Panc1 (cell line): ENCODE measurements around the gene CCDC85C. TPM values are rescaled to one million over a fixed set of nuclear protein-coding genes. Genes with fewer than 3 reads are reported as not detected.

ENCODE experiments used
- ATAC-seq: fragments of 200-7000 bp; cut with Tn5 transposase; 2 replicates; pipeline ENCODE4 v1.9.1; 2020; ENCODE audit warnings: mild to moderate bottlenecking, moderate library complexity
- BruUV-seq: library from RNA; stranded (reverse); fragments of 400-500 nt; replicated peaks from 2 replicates; lab custom pipeline; 2021; lab: Mats Ljungman, UMichigan
- CTCF ChIA-PET: fragments of 300-600 bp; sonication (Branson Sonifier 250); formaldehyde crosslinking; loops from one replicate; lab custom pipeline; 2022; ENCODE audit warnings: antibody characterized with exemption; lab: Charles Lee
- POLR2A ChIA-PET: fragments of 300-600 bp; sonication (Branson Sonifier 250); formaldehyde crosslinking; loops from one replicate; lab custom pipeline; 2022; ENCODE audit warnings: antibody characterized with exemption; lab: Charles Lee
- DNase-seq: peaks from one replicate; pipeline ENCODE4 v3.0.0-alpha.2; 2010; ENCODE audit warnings: low read depth, low spot score
- H3K27ac ChIP-seq: 2 replicates; pipeline ENCODE4 v1.5.1; 2011; ENCODE audit warnings: mild to moderate bottlenecking, low read length, inconsistent platforms
- H3K27me3 ChIP-seq: fragments of 200-500 bp; sonication (Bioruptor generic); 2 replicates; pipeline ENCODE4 v1.6.0; 2014; ENCODE audit warnings: low read length, inconsistent platforms; ENCODE audit not compliant: control insufficient read depth, insufficient read depth
- H3K36me3 ChIP-seq: fragments of 200-500 bp; sonication (Bioruptor generic); 2 replicates; pipeline ENCODE4 v1.5.1; 2014; ENCODE audit warnings: inconsistent platforms, mild to moderate bottlenecking, low read length, moderate library complexity; ENCODE audit not compliant: control insufficient read depth, insufficient read depth
- H3K4me1 ChIP-seq: 2 replicates; pipeline ENCODE4 v1.5.1; 2011; ENCODE audit warnings: inconsistent platforms, mild to moderate bottlenecking, low read length, moderate library complexity; ENCODE audit not compliant: control insufficient read depth, insufficient read depth
- H3K4me3 ChIP-seq, 2 experiments: 2 replicates each; pipeline ENCODE4 v1.5.1; 2011 to 2012; ENCODE audit warnings: low read depth in 2 of 2, low read length in 2 of 2, mild to moderate bottlenecking in 2 of 2, inconsistent platforms in 1 of 2, moderate library complexity in 1 of 2
- H3K9me3 ChIP-seq: fragments of 200-500 bp; sonication (Bioruptor generic); 2 replicates; pipeline ENCODE4 v1.5.1; 2014; ENCODE audit warnings: low read depth, mild to moderate bottlenecking, inconsistent platforms, low read length, moderate library complexity; ENCODE audit not compliant: control insufficient read depth, insufficient read depth
- POLR2AphosphoS5 ChIP-seq: IDR thresholded peaks from 2 replicates; pipeline ENCODE4 v1.6.1; 2012; ENCODE audit warnings: mild to moderate bottlenecking, low read depth, low read length, moderate library complexity
- SIN3A ChIP-seq: IDR thresholded peaks from 2 replicates; pipeline ENCODE4 v1.6.1; 2012; ENCODE audit warnings: low read depth, mild to moderate bottlenecking, low read length, moderate library complexity, borderline replicate concordance; ENCODE audit not compliant: insufficient read depth
- TCF7L2 ChIP-seq: IDR thresholded peaks from 2 replicates; pipeline ENCODE4 v1.6.1; 2011; ENCODE audit warnings: mild to moderate bottlenecking, low read depth, low read length, inconsistent platforms
- in situ Hi-C: cut with HindIII; loops from 2 replicates; pipeline ENCODE4 v1.10.0; 2016; ENCODE audit warnings: low sequenced_read_pairs, low pct_unique_long_range_greater_than_20kb
- intact Hi-C: fragments of 100-400 bp; cut with micrococcal nuclease; formaldehyde crosslinking; loops from one replicate; pipeline ENCODE4 v1.10.0; 2022; ENCODE audit not compliant: unreplicated experiment
- total RNA-seq: library from RNA; stranded (reverse); gene quantifications from one replicate; pipeline ENCODE4 v1.2.1, GENCODE V29; 2021; ENCODE audit not compliant: unreplicated experiment
- TF ChIP-seq, protein P1 (sequence below), 2 experiments: IDR thresholded peaks; 2 replicates each; pipeline ENCODE4 v1.6.1; 2011 to 2012; ENCODE audit warnings: low read depth in 2 of 2, control low read depth in 1 of 2, low read length in 1 of 2, mild to moderate bottlenecking in 1 of 2, moderate library complexity in 1 of 2; ENCODE audit not compliant: insufficient read depth in 1 of 2
- TF ChIP-seq, protein P2 (sequence below): fragments of 450-650 bp; IDR thresholded peaks from 2 replicates; pipeline ENCODE4 v1.5.1; 2017; ENCODE audit warnings: mild to moderate bottlenecking

Gene CCDC85C
- total RNA-seq, 1 experiment from 2014 or later = 96.6 TPM

GRCh38 chr14:99473458-99473857, 130.5 kb downstream of the CCDC85C start:
- BruUV-seq = no TSS peak
- in situ Hi-C loops = no loop called here
- no peak overlapping the region for H3K4me3 ChIP-seq
- TF ChIP-seq, protein P1, sequence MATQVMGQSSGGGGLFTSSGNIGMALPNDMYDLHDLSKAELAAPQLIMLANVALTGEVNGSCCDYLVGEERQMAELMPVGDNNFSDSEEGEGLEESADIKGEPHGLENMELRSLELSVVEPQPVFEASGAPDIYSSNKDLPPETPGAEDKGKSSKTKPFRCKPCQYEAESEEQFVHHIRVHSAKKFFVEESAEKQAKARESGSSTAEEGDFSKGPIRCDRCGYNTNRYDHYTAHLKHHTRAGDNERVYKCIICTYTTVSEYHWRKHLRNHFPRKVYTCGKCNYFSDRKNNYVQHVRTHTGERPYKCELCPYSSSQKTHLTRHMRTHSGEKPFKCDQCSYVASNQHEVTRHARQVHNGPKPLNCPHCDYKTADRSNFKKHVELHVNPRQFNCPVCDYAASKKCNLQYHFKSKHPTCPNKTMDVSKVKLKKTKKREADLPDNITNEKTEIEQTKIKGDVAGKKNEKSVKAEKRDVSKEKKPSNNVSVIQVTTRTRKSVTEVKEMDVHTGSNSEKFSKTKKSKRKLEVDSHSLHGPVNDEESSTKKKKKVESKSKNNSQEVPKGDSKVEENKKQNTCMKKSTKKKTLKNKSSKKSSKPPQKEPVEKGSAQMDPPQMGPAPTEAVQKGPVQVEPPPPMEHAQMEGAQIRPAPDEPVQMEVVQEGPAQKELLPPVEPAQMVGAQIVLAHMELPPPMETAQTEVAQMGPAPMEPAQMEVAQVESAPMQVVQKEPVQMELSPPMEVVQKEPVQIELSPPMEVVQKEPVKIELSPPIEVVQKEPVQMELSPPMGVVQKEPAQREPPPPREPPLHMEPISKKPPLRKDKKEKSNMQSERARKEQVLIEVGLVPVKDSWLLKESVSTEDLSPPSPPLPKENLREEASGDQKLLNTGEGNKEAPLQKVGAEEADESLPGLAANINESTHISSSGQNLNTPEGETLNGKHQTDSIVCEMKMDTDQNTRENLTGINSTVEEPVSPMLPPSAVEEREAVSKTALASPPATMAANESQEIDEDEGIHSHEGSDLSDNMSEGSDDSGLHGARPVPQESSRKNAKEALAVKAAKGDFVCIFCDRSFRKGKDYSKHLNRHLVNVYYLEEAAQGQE (IDR thresholded peaks at IDR 0.05; ENCODE audit: insufficient read depth in 1 of 2, low read depth in 2 of 2, low read length in 1 of 2) = no peak
- TF ChIP-seq, protein P2, sequence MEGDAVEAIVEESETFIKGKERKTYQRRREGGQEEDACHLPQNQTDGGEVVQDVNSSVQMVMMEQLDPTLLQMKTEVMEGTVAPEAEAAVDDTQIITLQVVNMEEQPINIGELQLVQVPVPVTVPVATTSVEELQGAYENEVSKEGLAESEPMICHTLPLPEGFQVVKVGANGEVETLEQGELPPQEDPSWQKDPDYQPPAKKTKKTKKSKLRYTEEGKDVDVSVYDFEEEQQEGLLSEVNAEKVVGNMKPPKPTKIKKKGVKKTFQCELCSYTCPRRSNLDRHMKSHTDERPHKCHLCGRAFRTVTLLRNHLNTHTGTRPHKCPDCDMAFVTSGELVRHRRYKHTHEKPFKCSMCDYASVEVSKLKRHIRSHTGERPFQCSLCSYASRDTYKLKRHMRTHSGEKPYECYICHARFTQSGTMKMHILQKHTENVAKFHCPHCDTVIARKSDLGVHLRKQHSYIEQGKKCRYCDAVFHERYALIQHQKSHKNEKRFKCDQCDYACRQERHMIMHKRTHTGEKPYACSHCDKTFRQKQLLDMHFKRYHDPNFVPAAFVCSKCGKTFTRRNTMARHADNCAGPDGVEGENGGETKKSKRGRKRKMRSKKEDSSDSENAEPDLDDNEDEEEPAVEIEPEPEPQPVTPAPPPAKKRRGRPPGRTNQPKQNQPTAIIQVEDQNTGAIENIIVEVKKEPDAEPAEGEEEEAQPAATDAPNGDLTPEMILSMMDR = no peak
- TF ChIP-seq POLR2AphosphoS5 (no peak), SIN3A (no peak), TCF7L2 (no peak)
- ATAC-seq (no peak), DNase-seq (no peak)
- CTCF ChIA-PET = no interaction called here
- POLR2A ChIA-PET = interaction anchor here (0.6 kb wide), 1 partner anchor 18 kb away, joined by 3 read pairs; no protein-coding TSS in a partner anchor
- no peaks in the 10 kb centered on the region for H3K36me3 ChIP-seq
- H3K27ac ChIP-seq = no peak overlapping the region
- no peaks in the 10 kb centered on the region for H3K9me3 ChIP-seq
- no peaks in the 10 kb centered on the region for H3K27me3 ChIP-seq
- intact Hi-C loops = no loop called here
- peaks cover 10% of the 10 kb centered on the region for H3K4me1 ChIP-seq

DNA sequence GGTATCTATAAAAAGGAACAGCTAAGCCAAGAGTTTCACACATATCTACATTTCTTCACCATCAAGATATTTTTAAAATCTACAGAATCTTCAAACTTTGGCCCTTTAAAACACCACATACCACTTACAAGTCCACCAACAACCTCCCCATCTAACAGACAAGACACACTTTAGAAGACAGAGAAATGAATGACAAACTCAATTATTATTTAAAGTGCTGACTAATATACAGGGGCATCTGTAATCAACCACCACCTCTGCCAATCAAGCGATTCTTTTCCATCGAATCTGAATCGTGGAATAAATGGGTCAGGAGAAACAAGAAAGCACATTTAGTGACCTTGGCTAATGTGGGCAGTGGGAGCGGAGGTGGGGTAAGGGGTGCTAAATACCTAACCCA, 131.1 kb downstream of the CCDC85C start:
- TF ChIP-seq, protein P2 = no peak
- TF ChIP-seq, protein P1 (IDR thresholded peaks at IDR 0.05; ENCODE audit: insufficient read depth in 1 of 2, low read depth in 2 of 2, low read length in 1 of 2) = no peak
- TF ChIP-seq SIN3A = no peak
- Histone ChIP-seq H3K36me3 (no peaks in the 10 kb centered on the region), H3K27ac (no peak overlapping the region), H3K9me3 (no peaks in the 10 kb centered on the region), H3K4me1 (peaks cover 9% of the 10 kb centered on the region), H3K4me3 (no peak overlapping the region), H3K27me3 (no peaks in the 10 kb centered on the region)
- DNase-seq (no peak), ATAC-seq (no peak)
- BruUV-seq = no TSS peak
- POLR2A ChIA-PET = no interaction called here
- CTCF ChIA-PET = no interaction called here
- in situ Hi-C loops = no loop called here
- intact Hi-C loops = no loop called here
